Uterus (tissue), 4 donors: ENCODE measurements around the gene LRRC2. TPM values are rescaled to one million over a fixed set of nuclear protein-coding genes. Genes with fewer than 3 reads are reported as not detected.

Source experiments
- DNase-seq, 2 donors: peaks; one replicate each; pipeline ENCODE4 v3.0.0-alpha.2; 2019 to 2020
- H3K27ac ChIP-seq, 2 donors: fragments of 200-600 bp; sonication (generic); 1 replicate in 1 of 2; 2 replicates in 1 of 2; pipeline ENCODE4 v1.5.1; 2016 to 2018
- H3K27me3 ChIP-seq, 2 donors: fragments of 200-600 bp; sonication (generic); one replicate each; pipeline ENCODE4 v1.5.1; 2018 to 2019; ENCODE audit warnings: control low read depth in 1 of 2
- H3K36me3 ChIP-seq, 2 donors: fragments of 200-600 bp; sonication (generic); one replicate each; pipeline ENCODE4 v1.5.1; 2019; ENCODE audit warnings: control low read depth in 1 of 2
- H3K4me1 ChIP-seq, 2 donors: fragments of 200-600 bp; sonication (generic); one replicate each; pipeline ENCODE4 v1.5.1; 2018 to 2019; ENCODE audit warnings: control low read depth in 1 of 2
- H3K4me3 ChIP-seq, 2 donors: fragments of 200-600 bp; sonication (generic); 1 replicate in 1 of 2; 2 replicates in 1 of 2; pipeline ENCODE4 v1.5.1; 2018 to 2019; ENCODE audit warnings: mild to moderate bottlenecking in 1 of 2
- H3K9me3 ChIP-seq, 2 donors: fragments of 200-600 bp; sonication (generic); one replicate each; pipeline ENCODE4 v1.5.1; 2019; ENCODE audit warnings: control low read depth in 1 of 2
- CTCF ChIP-seq, 4 experiments: fragments of 200-600 bp in 2 of 4; fragments of 450-650 bp in 2 of 4; sonication (generic) in 2 of 4; IDR thresholded peaks; one replicate each; pipeline ENCODE4 v1.5.1; 2016 to 2019; ENCODE audit warnings: antibody characterized with exemption in 4 of 4, mild to moderate bottlenecking in 2 of 4, moderate library complexity in 1 of 4
- POLR2A ChIP-seq, 2 donors: fragments of 450-650 bp; IDR thresholded peaks; one replicate each; pipeline ENCODE4 v1.6.1; 2016; ENCODE audit warnings: antibody characterized with exemption in 2 of 2, mild to moderate bottlenecking in 1 of 2, moderate library complexity in 1 of 2
- intact Hi-C: fragments of 100-400 bp; cut with DNase I; formaldehyde crosslinking; loops from one replicate; pipeline ENCODE4 v1.15.1; 2023; ENCODE audit warnings: low total_unique reads
- total RNA-seq, 4 donors: library from RNA; depleted of rRNA in 3 of 4; stranded (reverse); fragments of >200 nt in 3 of 4; gene quantifications; one replicate each; pipeline versions ENCODE4 v1.1.0 to v1.2.4, GENCODE V29; 2014 to 2023
- donor health status: DM: yes; HTN: yes; CAD: no.

LRRC2 gene
- total RNA-seq, 4 donors from 2014 or later: 1.0 to 10.7 (median 5.9) TPM

- intact Hi-C loops: loop anchor here (10.0 kb wide), 1 partner anchor 145 kb away; no protein-coding TSS in a partner anchor
Measured at GRCh38 chr3:46489875-46490274, 76.2 kb downstream of the LRRC2 start.

GRCh38 chr3:46489381-46489780 lies 76.7 kb downstream of the LRRC2 start:
- H3K4me1 ChIP-seq: no peaks in the 10 kb centered on the region
- TF ChIP-seq POLR2A (IDR thresholded peaks at IDR 0.05): no peak
- TF ChIP-seq CTCF (IDR thresholded peaks at IDR 0.05): no peak
- H3K9me3 ChIP-seq: no peaks in the 10 kb centered on the region
- no peak overlapping the region for H3K27ac ChIP-seq
- no peak for DNase-seq
- intact Hi-C loops: loop anchor here (10.0 kb wide), 1 partner anchor 145 kb away; no protein-coding TSS in a partner anchor
- no peak overlapping the region for H3K4me3 ChIP-seq
- no peaks in the 10 kb centered on the region for H3K36me3 ChIP-seq
- H3K27me3 ChIP-seq: no peaks in the 10 kb centered on the region

More at GRCh38 chr3:46489875-46490274, 76.2 kb downstream of the LRRC2 start:
- no peak overlapping the region for H3K4me3 ChIP-seq
- no peak for DNase-seq
- no peak overlapping the region for H3K27ac ChIP-seq
- no peaks in the 10 kb centered on the region for H3K4me1 ChIP-seq
- H3K9me3 ChIP-seq: no peaks in the 10 kb centered on the region
- H3K27me3 ChIP-seq: no peaks in the 10 kb centered on the region
- TF ChIP-seq POLR2A (IDR thresholded peaks at IDR 0.05) (no peak), CTCF (IDR thresholded peaks at IDR 0.05) (no peak)
- no peaks in the 10 kb centered on the region for H3K36me3 ChIP-seq

DNA sequence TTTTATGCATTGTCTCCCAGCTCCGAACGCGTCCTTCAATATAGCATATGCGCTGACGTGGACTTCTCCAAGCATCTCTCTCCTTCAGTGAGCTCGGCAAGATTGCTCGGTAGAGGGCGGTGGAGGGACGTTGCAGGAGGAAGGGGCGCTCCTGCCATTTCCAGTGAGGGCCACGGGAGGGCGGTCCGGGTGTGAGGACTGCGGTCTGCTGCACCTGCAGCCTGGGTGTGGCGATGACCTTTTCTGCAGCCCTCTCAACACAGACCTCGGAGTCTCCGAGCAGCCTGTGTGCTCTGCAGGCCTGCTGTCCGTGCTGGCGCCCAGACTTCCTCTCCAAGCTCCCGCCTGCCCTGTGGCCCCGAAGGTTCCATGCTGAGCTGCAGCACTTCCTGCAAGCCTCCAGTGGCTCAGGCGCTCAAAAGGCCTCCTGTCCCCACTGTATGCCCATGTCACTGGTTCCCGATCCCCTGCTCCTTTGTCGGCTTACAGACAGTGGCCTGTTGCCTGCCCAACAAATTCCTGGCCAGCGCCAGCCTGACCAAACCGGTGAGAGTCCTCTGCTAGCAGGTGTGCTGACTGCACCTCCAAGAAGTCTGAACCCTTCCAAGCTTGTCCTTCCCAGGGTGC lies 77.3 kb downstream of the LRRC2 start:
- no peaks in the 10 kb centered on the region for H3K27me3 ChIP-seq
- H3K36me3 ChIP-seq: no peaks in the 10 kb centered on the region
- no peaks in the 10 kb centered on the region for H3K9me3 ChIP-seq
- H3K4me1 ChIP-seq: no peaks in the 10 kb centered on the region
- peak; percentile 79 to 82 for DNase-seq
- H3K4me3 ChIP-seq: no peak overlapping the region
- TF ChIP-seq POLR2A (IDR thresholded peaks at IDR 0.05) (no peak), CTCF (IDR thresholded peaks at IDR 0.05) (peak; percentile 86 to 97 (median 95))
- H3K27ac ChIP-seq: no peak overlapping the region
- intact Hi-C loops: loop anchor here (10.0 kb wide), 1 partner anchor 146 kb away; no protein-coding TSS in a partner anchor

DNA sequence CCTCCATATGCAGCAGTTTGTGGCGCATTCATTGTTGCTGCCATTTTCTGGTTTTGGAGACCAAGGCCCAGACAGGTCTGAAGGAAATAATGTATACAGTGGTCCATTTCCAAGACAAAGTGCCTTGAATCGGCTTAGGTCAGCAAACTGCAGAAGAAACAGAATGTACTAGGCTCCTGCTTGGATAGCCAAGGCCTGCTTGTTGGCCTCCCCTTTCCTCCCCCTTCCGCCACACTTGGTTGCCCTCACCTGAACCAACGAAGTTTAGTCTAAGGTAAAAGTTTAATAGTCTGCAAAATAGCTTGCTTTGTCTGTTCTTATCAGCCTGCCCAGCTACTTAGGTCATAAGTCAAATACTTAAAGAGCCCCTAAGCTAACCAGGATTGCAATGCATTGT lies 80.3 kb downstream of the LRRC2 start:
- TF ChIP-seq POLR2A (IDR thresholded peaks at IDR 0.05): no peak
- no peak for TF ChIP-seq CTCF (IDR thresholded peaks at IDR 0.05)
- H3K4me1 ChIP-seq: no peaks in the 10 kb centered on the region
- H3K36me3 ChIP-seq: no peaks in the 10 kb centered on the region
- H3K27me3 ChIP-seq: no peaks in the 10 kb centered on the region
- H3K4me3 ChIP-seq: no peak overlapping the region
- intact Hi-C loops: loop anchor here (10.0 kb wide), 1 partner anchor 149 kb away; no protein-coding TSS in a partner anchor
- H3K9me3 ChIP-seq: no peaks in the 10 kb centered on the region
- no peak for DNase-seq
- no peak overlapping the region for H3K27ac ChIP-seq

DNA sequence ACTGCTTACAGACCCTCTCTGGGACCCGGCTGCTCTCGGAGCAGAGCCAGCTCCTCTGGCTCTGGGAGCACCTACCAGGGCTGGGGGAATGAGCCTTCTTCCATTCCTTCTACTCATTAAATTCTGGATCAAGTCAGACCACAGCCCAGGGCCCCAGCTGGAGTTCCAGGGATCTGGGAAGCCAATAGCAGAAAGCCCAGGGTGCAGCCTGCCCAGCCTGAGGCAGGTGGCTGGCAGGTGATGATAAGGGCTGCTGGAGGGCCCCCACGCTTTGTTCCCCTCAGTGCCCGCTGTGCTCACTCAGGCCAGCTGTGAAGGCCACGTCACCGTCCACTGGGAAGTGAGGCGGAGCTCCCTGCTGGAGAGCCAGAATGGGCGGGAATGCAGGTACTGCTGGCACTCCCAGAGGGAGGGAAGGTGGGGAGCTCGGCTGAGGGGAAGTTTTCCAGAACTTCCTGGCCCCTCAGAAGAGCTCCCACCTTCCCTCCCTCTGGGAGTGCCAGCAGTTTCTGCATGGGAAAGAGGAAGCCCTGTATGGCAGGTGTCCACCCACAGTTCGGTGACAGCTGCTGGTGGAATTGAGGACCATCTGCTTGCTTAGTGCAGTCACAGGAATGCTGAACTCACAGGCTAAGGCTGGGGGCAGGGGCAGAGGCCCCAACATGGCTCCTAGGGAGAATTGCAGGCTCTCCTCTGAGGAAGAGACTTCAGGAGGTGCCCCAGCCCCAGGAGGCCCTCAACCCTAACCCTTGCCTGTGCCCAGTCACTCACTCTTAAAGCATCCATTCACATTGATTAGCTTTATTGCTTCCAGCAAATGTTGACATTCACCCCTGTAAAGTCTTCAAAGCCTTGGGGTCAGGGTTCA lies 81.0 kb downstream of the LRRC2 start:
- H3K27ac ChIP-seq: no peak overlapping the region
- H3K4me1 ChIP-seq: no peaks in the 10 kb centered on the region
- intact Hi-C loops: loop anchor here (10.0 kb wide), 1 partner anchor 150 kb away; no protein-coding TSS in a partner anchor

More for the DNA sequence above, 81.0 kb downstream of the LRRC2 start:
- Histone ChIP-seq H3K4me3 (no peak overlapping the region), H3K9me3 (no peaks in the 10 kb centered on the region), H3K27me3 (no peaks in the 10 kb centered on the region), H3K36me3 (no peaks in the 10 kb centered on the region)
- no peak for TF ChIP-seq CTCF (IDR thresholded peaks at IDR 0.05)
- no peak for TF ChIP-seq POLR2A (IDR thresholded peaks at IDR 0.05)
- no peak for DNase-seq
